OCI-LY3 (cell line): ENCODE data around the gene STARD13.

Source experiments
- H2AFZ ChIP-seq: fragments of 200-600, 300-600 bp; shearing (Covaris generic); 2 replicates; pipeline ENCODE4 v1.6.0; 2014; ENCODE audit warnings: antibody characterized with exemption, low read depth, low read length
- H3K27ac ChIP-seq: fragments of 200-600, 300-600 bp; sonication (generic); 2 replicates; pipeline ENCODE4 v1.5.1; 2014; ENCODE audit warnings: mild to moderate bottlenecking, low read length, moderate library complexity, mixed read lengths
- H3K27me3 ChIP-seq: fragments of 200-600, 300-600 bp; sonication (generic); 2 replicates; pipeline ENCODE4 v1.6.1; 2014; ENCODE audit warnings: low read depth, low read length, mixed read lengths
- H3K36me3 ChIP-seq: fragments of 200-600, 300-600 bp; sonication (generic); replicated peaks from 2 replicates; pipeline ENCODE3; 2014; ENCODE audit warnings: low read depth, low read length, mixed read lengths
- H3K4me1 ChIP-seq: fragments of 300-600, 200-600 bp; sonication (generic); 2 replicates; pipeline ENCODE4 v1.6.1; 2014; ENCODE audit warnings: low read length, mixed read lengths
- H3K4me2 ChIP-seq: fragments of 200-600, 300-600 bp; sonication (generic); 2 replicates; pipeline ENCODE4 v1.6.1; 2014; ENCODE audit warnings: low read length, mixed read lengths
- H3K4me3 ChIP-seq: fragments of 300-600, 200-600 bp; sonication (generic); 2 replicates; pipeline ENCODE4 v1.5.1; 2014; ENCODE audit warnings: antibody characterized with exemption, mild to moderate bottlenecking, low read length, moderate library complexity
- H3K79me2 ChIP-seq: fragments of 300-600, 200-600 bp; shearing (Covaris generic); 2 replicates; pipeline ENCODE4 v1.6.1; 2014; ENCODE audit warnings: mild to moderate bottlenecking, low read length, mixed read lengths
- H3K9ac ChIP-seq: fragments of 300-600, 200-600 bp; shearing (Covaris generic); 2 replicates; pipeline ENCODE4 v1.6.0; 2014; ENCODE audit warnings: mild to moderate bottlenecking, low read length, moderate library complexity
- H3K9me3 ChIP-seq: fragments of 200-600, 300-600 bp; shearing (Covaris generic); 2 replicates; pipeline ENCODE4 v1.6.1; 2014; ENCODE audit warnings: low read length, mixed read lengths; ENCODE audit not compliant: insufficient read depth
- H4K20me1 ChIP-seq: fragments of 200-600, 300-600 bp; sonication (generic); 2 replicates; pipeline ENCODE4 v1.6.1; 2016; ENCODE audit warnings: low read length, mixed read lengths; ENCODE audit not compliant: insufficient read depth
- EZH2phosphoT487 ChIP-seq: fragments of 200-600 bp; shearing (Covaris generic); IDR thresholded peaks from 2 replicates; pipeline ENCODE4 v1.6.1; 2018; ENCODE audit warnings: antibody characterized with exemption, mixed run types, low read depth
- TF ChIP-seq, protein P1 (sequence below): fragments of 200-600, 300-600 bp; sonication (generic); IDR thresholded peaks from 2 replicates; pipeline ENCODE4 v1.5.1; 2014; ENCODE audit warnings: antibody characterized with exemption, low read length, low read depth

STARD13 gene

GRCh38 chr13:33283195-33283911, 2.2 kb downstream of the STARD13 start:
- no peaks in the 10 kb centered on the region for H3K79me2 ChIP-seq
- no peaks in the 10 kb centered on the region for H3K4me1 ChIP-seq

DNA sequence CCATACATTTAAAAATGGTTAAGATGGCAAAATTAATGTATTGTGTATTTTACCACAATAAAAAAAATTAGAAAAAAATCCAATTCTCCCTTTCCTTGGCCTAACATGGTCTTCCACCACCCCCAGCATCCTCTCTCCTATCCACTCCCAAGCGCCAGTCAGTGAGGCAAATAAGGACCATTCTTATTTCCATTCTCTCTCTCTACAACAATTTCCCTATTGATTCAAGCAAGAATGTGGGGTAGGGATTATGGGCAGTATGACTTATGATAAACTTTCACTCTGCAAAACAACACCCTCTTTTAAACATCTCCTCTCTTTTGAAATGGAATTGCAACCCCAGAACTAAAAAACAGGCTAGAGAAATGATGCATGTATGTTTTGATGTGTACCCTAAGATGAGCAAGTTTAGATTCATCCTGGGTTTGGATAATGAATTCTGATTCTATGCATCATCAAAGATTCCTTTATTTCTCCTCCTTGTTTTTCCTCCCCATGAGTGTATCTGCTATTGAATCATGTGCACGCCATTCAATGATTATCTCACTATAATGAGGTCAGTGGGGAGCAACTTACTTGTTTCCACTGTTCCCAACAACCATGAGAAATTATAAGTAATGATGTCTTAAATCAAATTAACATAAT, 3.5 kb downstream of the STARD13 start:
- Histone ChIP-seq H3K36me3 (no peaks in the 10 kb centered on the region), H3K79me2 (no peaks in the 10 kb centered on the region), H3K27me3 (0 out of 2 replicates have a peak, but pooled peaks cover 8% of the 10 kb centered on the region), H3K4me2 (no peak overlapping the region), H3K4me1 (no peaks in the 10 kb centered on the region), H3K9ac (no peak overlapping the region), H4K20me1 (no peaks in the 10 kb centered on the region), H3K4me3 (no peak overlapping the region), H3K27ac (no peak overlapping the region), H2AFZ (no peak overlapping the region), H3K9me3 (no peaks in the 10 kb centered on the region)
- TF ChIP-seq, protein P1, sequence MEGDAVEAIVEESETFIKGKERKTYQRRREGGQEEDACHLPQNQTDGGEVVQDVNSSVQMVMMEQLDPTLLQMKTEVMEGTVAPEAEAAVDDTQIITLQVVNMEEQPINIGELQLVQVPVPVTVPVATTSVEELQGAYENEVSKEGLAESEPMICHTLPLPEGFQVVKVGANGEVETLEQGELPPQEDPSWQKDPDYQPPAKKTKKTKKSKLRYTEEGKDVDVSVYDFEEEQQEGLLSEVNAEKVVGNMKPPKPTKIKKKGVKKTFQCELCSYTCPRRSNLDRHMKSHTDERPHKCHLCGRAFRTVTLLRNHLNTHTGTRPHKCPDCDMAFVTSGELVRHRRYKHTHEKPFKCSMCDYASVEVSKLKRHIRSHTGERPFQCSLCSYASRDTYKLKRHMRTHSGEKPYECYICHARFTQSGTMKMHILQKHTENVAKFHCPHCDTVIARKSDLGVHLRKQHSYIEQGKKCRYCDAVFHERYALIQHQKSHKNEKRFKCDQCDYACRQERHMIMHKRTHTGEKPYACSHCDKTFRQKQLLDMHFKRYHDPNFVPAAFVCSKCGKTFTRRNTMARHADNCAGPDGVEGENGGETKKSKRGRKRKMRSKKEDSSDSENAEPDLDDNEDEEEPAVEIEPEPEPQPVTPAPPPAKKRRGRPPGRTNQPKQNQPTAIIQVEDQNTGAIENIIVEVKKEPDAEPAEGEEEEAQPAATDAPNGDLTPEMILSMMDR, result no peak
- no peak for TF ChIP-seq EZH2phosphoT487

More at GRCh38 chr13:33283195-33283911, 2.2 kb downstream of the STARD13 start:
- no peak overlapping the region for H3K4me2 ChIP-seq
- no peaks in the 10 kb centered on the region for H4K20me1 ChIP-seq
- H3K36me3 ChIP-seq, result no peaks in the 10 kb centered on the region
- H3K9ac ChIP-seq, result no peak overlapping the region
- H3K9me3 ChIP-seq, result no peaks in the 10 kb centered on the region
- TF ChIP-seq EZH2phosphoT487, result no peak
- TF ChIP-seq, protein P1, result no peak
- H3K27ac ChIP-seq, result no peak overlapping the region
- H3K4me3 ChIP-seq, result no peak overlapping the region
- H3K27me3 ChIP-seq, result 0 out of 2 replicates have a peak, but pooled peaks cover 8% of the 10 kb centered on the region
- no peak overlapping the region for H2AFZ ChIP-seq

DNA sequence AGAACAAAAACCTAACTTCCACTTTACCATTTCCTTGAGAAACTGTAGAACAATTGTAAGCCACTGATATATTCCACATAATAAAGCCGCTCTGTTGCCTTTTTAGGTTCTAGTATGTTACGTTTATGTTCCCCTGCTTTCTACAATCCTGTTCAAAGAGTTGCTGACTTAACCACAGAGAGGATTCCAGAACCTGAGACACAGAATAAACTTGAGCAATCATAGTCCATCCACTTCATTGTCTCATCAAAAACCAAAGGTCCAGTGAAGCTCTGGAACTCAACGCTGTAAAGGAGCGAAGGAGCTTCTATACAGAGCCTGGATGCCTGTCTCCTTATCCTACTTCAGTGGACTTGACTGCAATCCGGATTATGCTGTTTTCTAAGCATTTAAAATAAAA, 4.6 kb downstream of the STARD13 start:
- H3K9me3 ChIP-seq, result no peaks in the 10 kb centered on the region
- H3K79me2 ChIP-seq, result no peaks in the 10 kb centered on the region
- H3K4me2 ChIP-seq, result no peak overlapping the region
- H3K36me3 ChIP-seq, result no peaks in the 10 kb centered on the region
- no peaks in the 10 kb centered on the region for H3K4me1 ChIP-seq
- H4K20me1 ChIP-seq, result no peaks in the 10 kb centered on the region
- H3K27ac ChIP-seq, result no peak overlapping the region
- no peak overlapping the region for H3K9ac ChIP-seq
- TF ChIP-seq, protein P1, result no peak
- TF ChIP-seq EZH2phosphoT487, result no peak
- no peak overlapping the region for H3K4me3 ChIP-seq
- H2AFZ ChIP-seq, result no peak overlapping the region
- H3K27me3 ChIP-seq, result 0 out of 2 replicates have a peak, but pooled peaks cover 9% of the 10 kb centered on the region

- no peaks in the 10 kb centered on the region for H3K79me2 ChIP-seq
- no peak for TF ChIP-seq EZH2phosphoT487
- TF ChIP-seq, protein P1, result no peak
- H3K4me1 ChIP-seq, result no peaks in the 10 kb centered on the region
- H3K4me3 ChIP-seq, result no peak overlapping the region
- H3K27me3 ChIP-seq, result 0 out of 2 replicates have a peak, but pooled peaks cover 10% of the 10 kb centered on the region
- H2AFZ ChIP-seq, result no peak overlapping the region
- H3K9me3 ChIP-seq, result no peaks in the 10 kb centered on the region
- H3K9ac ChIP-seq, result no peak overlapping the region
- no peaks in the 10 kb centered on the region for H3K36me3 ChIP-seq
- no peak overlapping the region for H3K4me2 ChIP-seq
- no peaks in the 10 kb centered on the region for H4K20me1 ChIP-seq
- H3K27ac ChIP-seq, result no peak overlapping the region
These were observed 5.2 kb downstream of the STARD13 start for GRCh38 chr13:33280279-33280905.
